GM20431 (cell line): Measurements from ENCODE around the gene YTHDF1.

Experiments
- in situ Hi-C: fragments of 300-500 bp; cut with MseI, MboI; formaldehyde crosslinking; loops from one replicate; pipeline ENCODE4 v1.15.0; 2020; ENCODE audit warnings: low sequenced_read_pairs; ENCODE audit not compliant: unreplicated experiment

YTHDF1 gene

GRCh38 chr20:63249891-63250290, 34.0 kb upstream of the YTHDF1 start:
- in situ Hi-C loops: no loop called here

- in situ Hi-C loops: no loop called here
Observed at GRCh38 chr20:63248835-63249591, 33.1 kb upstream of the YTHDF1 start.

- in situ Hi-C loops: no loop called here
Observed at GRCh38 chr20:63247671-63248228, 31.8 kb upstream of the YTHDF1 start.

GRCh38 chr20:63246490-63247288, 30.8 kb upstream of the YTHDF1 start:
- in situ Hi-C loops: no loop called here

- in situ Hi-C loops: no loop called here
Observed at GRCh38 chr20:63244468-63244867, 28.5 kb upstream of the YTHDF1 start.

- in situ Hi-C loops: no loop called here
Observed at GRCh38 chr20:63243604-63244247, 27.8 kb upstream of the YTHDF1 start.

GRCh38 chr20:63242736-63243135, 26.8 kb upstream of the YTHDF1 start:
- in situ Hi-C loops: no loop called here

GRCh38 chr20:63241272-63241671, 25.3 kb upstream of the YTHDF1 start:
- in situ Hi-C loops: no loop called here

GRCh38 chr20:63240004-63240403, 24.1 kb upstream of the YTHDF1 start:
- in situ Hi-C loops: no loop called here

- in situ Hi-C loops: no loop called here
Observed at GRCh38 chr20:63239431-63239830, 23.5 kb upstream of the YTHDF1 start.

GRCh38 chr20:63238514-63239125, 22.7 kb upstream of the YTHDF1 start:
- in situ Hi-C loops: no loop called here

GRCh38 chr20:63238031-63238430, 22.1 kb upstream of the YTHDF1 start:
- in situ Hi-C loops: no loop called here

GRCh38 chr20:63236116-63236837, 20.3 kb upstream of the YTHDF1 start:
- in situ Hi-C loops: no loop called here

- in situ Hi-C loops: no loop called here
Observed at GRCh38 chr20:63235399-63235983, 19.6 kb upstream of the YTHDF1 start, which contains the start of gene BIRC7. Gene BIRC7, plus strand, starts transcription at chr20:63235905. Its CDS starts 192 bp downstream, at chr20:63236097.

- in situ Hi-C loops: no loop called here
Observed at GRCh38 chr20:63234693-63235398, 18.9 kb upstream of the YTHDF1 start.

- in situ Hi-C loops: no loop called here
Observed at GRCh38 chr20:63233924-63234323, 18.0 kb upstream of the YTHDF1 start.

GRCh38 chr20:63233061-63233344, 17.1 kb upstream of the YTHDF1 start:
- in situ Hi-C loops: no loop called here

- in situ Hi-C loops: no loop called here
Observed at GRCh38 chr20:63232235-63233060, 16.5 kb upstream of the YTHDF1 start.
